Glutamatergic neuron (in vitro differentiated cells): ENCODE results near the gene PLEKHJ1. TPM values are rescaled to one million over a fixed set of nuclear protein-coding genes. Genes with fewer than 3 reads are reported as not detected.
"Not testable (repeated sequence)": the region's sequence is repeated elsewhere in the genome, so short reads cannot be mapped to it uniquely, and the experiment has no call there.

Experiments used
- DNase-seq: peaks from one replicate; pipeline ENCODE4 v3.0.0; 2022
- H3K27ac Mint-ChIP-seq: one replicate; pipeline ENCODE4 v1.8.0; 2020; ENCODE audit warnings: mild to moderate bottlenecking, mixed read lengths, inconsistent platforms; ENCODE audit not compliant: unreplicated experiment
- H3K27me3 Mint-ChIP-seq: one replicate; pipeline ENCODE4 v1.8.0; 2020; ENCODE audit warnings: mild to moderate bottlenecking, moderate library complexity, mixed read lengths, inconsistent platforms; ENCODE audit not compliant: unreplicated experiment
- H3K36me3 Mint-ChIP-seq: one replicate; pipeline ENCODE4 v1.8.0; 2020; ENCODE audit warnings: mild to moderate bottlenecking, mixed read lengths, inconsistent platforms; ENCODE audit not compliant: unreplicated experiment
- H3K4me1 Mint-ChIP-seq: one replicate; pipeline ENCODE4 v1.8.0; 2020; ENCODE audit warnings: mild to moderate bottlenecking, low read depth, mixed read lengths, inconsistent platforms; ENCODE audit not compliant: unreplicated experiment
- H3K4me3 Mint-ChIP-seq: one replicate; pipeline ENCODE4 v1.8.0; 2020; ENCODE audit warnings: mild to moderate bottlenecking, mixed read lengths, inconsistent platforms; ENCODE audit not compliant: unreplicated experiment
- H3K9me3 Mint-ChIP-seq: one replicate; pipeline ENCODE4 v1.8.0; 2020; ENCODE audit warnings: mild to moderate bottlenecking, moderate library complexity, mixed read lengths, inconsistent platforms; ENCODE audit not compliant: unreplicated experiment
- CTCF ChIP-seq: fragments of 200-600 bp; sonication (generic); IDR thresholded peaks from one replicate; pipeline ENCODE4 v1.5.0; 2021; ENCODE audit not compliant: partially characterized antibody, unreplicated experiment
- long read RNA-seq: library from polyadenylated mRNA; unstranded; transcript quantifications from one replicate; pipeline ENCODE4 v2.0.0, GENCODE V29; 2020; ENCODE audit not compliant: unreplicated experiment
- total RNA-seq: library from RNA; stranded (reverse); fragmentation: NEBNext Ultra II Directional; extraction: Animal tissue kit (Norgen Biotek cat#: 25700); gene quantifications from one replicate; pipeline ENCODE4 v1.2.1, GENCODE V29; 2021; ENCODE audit not compliant: unreplicated experiment

The PLEKHJ1 gene, protein sequence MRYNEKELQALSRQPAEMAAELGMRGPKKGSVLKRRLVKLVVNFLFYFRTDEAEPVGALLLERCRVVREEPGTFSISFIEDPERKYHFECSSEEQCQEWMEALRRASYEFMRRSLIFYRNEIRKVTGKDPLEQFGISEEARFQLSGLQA
- 164 TPM for total RNA-seq
- long read RNA-seq, transcript PLEKHJ1-201 (6 exons, 1,206 nt), result major isoform, 206 of 257 reads
- long read RNA-seq, transcript PLEKHJ1-206 (5 exons, 1,311 nt), result minor isoform, 27 of 257 reads
- long read RNA-seq, partial matches to known transcripts, result 4 of 257 reads
- long read RNA-seq, other reads (novel, unspliced or antisense), result 12 of 257 reads

DNA sequence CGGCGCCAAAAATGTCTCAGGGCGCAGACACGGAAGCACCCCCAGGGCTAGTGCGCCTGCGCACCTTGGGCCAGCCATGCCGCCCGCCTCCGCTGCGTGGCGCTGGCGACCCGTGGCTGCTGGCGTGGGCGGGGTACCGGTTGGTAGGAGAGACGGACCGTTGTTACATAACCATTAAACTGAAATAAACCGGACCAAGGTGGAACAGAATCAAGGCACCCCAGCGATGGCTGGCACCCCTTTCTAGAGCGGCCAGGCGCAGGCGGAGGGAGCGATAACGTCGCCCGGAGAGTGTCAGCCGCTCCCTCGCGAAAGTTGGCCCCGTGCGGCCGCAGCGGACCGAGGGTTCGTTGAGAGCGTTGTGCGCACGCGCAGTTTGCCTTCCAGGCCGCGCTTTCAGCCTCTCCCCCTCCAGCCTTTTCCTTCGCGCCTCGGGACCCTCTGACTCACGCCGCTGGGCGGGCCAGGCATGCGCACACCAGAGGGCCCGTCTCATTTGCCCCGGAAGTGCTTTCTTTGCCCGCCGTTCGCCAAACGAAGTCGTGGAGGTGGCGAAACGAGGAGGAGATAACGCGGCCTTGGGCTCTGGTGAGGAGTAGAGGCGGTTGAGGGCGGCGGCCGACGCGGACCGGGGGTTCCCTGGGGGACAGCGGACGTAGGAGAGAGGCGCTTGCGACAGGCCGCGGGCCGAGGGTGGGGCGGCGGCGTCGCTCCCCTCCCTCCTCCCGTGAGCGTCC lies at the start of gene PLEKHJ1, which contains the start of gene SF3A2:
Gene PLEKHJ1, minus strand, starts transcription at position 16 of the 737 bp plus-strand sequence. CDS start 81 bp downstream, outside the sequence.
Gene SF3A2, plus strand, starts transcription at position 511 of the 737 bp plus-strand sequence. CDS start 6,595 bp downstream, outside the sequence.
- Mint-ChIP-seq H3K9me3 (peaks cover 28% of the 10 kb centered on the region), H3K4me1 (peaks cover 31% of the 10 kb centered on the region), H3K27me3 (peaks cover 18% of the 10 kb centered on the region), H3K4me3 (peak within 1 kb of the TSS; percentile 97), H3K27ac (peak within 1 kb of the TSS; percentile 97), H3K36me3 (no peaks in the 10 kb centered on the region)
- TF ChIP-seq CTCF, result peak; percentile 96
- DNase-seq, result peak; percentile 97

GRCh38 chr19:2283835-2284507 lies 47.8 kb upstream of the PLEKHJ1 start:
- no peak for DNase-seq
- no peak overlapping the region for H3K4me3 Mint-ChIP-seq
- no peaks in the 10 kb centered on the region for H3K36me3 Mint-ChIP-seq
- TF ChIP-seq CTCF, result no peak
- H3K9me3 Mint-ChIP-seq, result peaks cover 6% of the 10 kb centered on the region
- H3K27me3 Mint-ChIP-seq, result peaks cover 17% of the 10 kb centered on the region
- peaks cover 3% of the 10 kb centered on the region for H3K4me1 Mint-ChIP-seq
- no peak overlapping the region for H3K27ac Mint-ChIP-seq

GRCh38 chr19:2282862-2283237 lies 46.7 kb upstream of the PLEKHJ1 start:
- H3K36me3 Mint-ChIP-seq, result no peaks in the 10 kb centered on the region
- no peak for DNase-seq
- no peak overlapping the region for H3K27ac Mint-ChIP-seq
- TF ChIP-seq CTCF, result no peak
- H3K4me3 Mint-ChIP-seq, result no peak overlapping the region
- peaks cover 8% of the 10 kb centered on the region for H3K27me3 Mint-ChIP-seq
- H3K9me3 Mint-ChIP-seq, result peaks cover 3% of the 10 kb centered on the region
- H3K4me1 Mint-ChIP-seq, result no peaks in the 10 kb centered on the region

DNA sequence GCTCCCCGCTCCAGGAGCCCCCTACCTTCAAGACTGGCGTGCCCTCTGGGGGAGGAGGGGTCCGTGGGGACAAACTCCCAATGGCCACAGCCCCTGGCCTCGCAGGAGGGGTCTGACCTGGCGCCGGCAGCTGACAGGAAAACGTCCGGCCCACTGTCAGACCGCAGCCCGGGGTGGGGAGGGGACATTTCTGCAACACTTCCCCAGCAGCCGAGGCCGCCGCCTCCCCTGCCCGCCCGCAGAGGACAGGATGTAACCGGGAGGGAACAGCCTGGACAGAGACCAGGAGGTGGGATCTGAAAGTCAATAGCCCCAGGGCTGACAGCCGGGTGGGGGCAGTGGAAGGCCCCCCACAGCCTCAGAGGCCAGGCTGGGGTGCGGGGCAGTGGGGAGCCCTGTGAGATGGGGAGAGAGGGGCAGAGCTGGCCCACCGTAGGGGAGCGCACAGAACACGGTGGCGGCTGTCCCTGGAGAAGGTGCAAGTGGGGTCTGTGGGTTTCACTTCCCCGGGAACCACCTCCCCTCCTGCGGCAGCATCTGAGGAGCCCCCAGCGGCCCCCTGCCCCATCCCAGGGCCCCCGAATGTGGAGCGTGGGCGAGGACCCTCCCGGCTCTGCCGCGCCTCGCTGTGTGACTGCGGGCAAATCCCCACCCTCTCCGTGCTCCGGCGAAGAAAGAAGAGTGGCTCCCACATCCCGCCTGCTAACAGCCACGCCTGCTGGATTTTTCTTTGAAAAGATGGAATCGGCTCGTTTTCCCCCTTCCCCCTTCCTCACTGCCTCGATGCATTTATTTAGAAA lies 46.1 kb upstream of the PLEKHJ1 start, which contains the start of gene PEAK3:
Gene PEAK3, minus strand, starts transcription at position 114 of the 800 bp plus-strand sequence. CDS start 1,244 bp downstream, outside the sequence.
- peaks cover 8% of the 10 kb centered on the region for H3K27me3 Mint-ChIP-seq
- no peak for TF ChIP-seq CTCF
- H3K4me3 Mint-ChIP-seq, result no peak within 1 kb of the TSS
- peaks cover 4% of the 10 kb centered on the region for H3K9me3 Mint-ChIP-seq
- peak; percentile 53 for DNase-seq
- no peaks in the 10 kb centered on the region for H3K36me3 Mint-ChIP-seq
- H3K4me1 Mint-ChIP-seq, result no peaks in the 10 kb centered on the region
- no peak within 1 kb of the TSS for H3K27ac Mint-ChIP-seq

- DNase-seq, H3K27ac Mint-ChIP-seq, H3K9me3 Mint-ChIP-seq, H3K36me3 Mint-ChIP-seq, H3K4me3 Mint-ChIP-seq, H3K4me1 Mint-ChIP-seq: not testable (repeated sequence)
- H3K27me3 Mint-ChIP-seq, result peaks cover 11% of the 10 kb centered on the region
Measured at GRCh38 chr19:2281265-2282061, 45.3 kb upstream of the PLEKHJ1 start.
